Skin epidermis (tissue), 12 donors: Measurements from ENCODE around the gene CTBP1.
A peak's percentile ranks its signal among the peaks of the same experiment; 100 is the strongest.

ENCODE experiments used
- H3K27ac ChIP-seq, 21 experiments: fragments of 200-600 bp; sonication (generic) in 11 of 21; one replicate each; pipeline ENCODE4 v1.5.0; 2020; ENCODE audit warnings: mild to moderate bottlenecking in 3 of 21, inconsistent platforms in 2 of 21, moderate library complexity in 2 of 21
- H3K4me3 ChIP-seq, 7 experiments: fragments of 200-600 bp; sonication (generic) in 2 of 7; one replicate each; pipeline ENCODE4 v1.5.0; 2020; ENCODE audit warnings: inconsistent platforms in 2 of 7, mild to moderate bottlenecking in 2 of 7, moderate library complexity in 1 of 7

CTBP1 gene

GRCh38 chr4:1253831-1254230 is 4.9 kb upstream of the CTBP1 start:
- H3K27ac ChIP-seq: peak overlapping the region in 3 of 21 experiments; percentile 0 to 52 (median 33)
- no peak overlapping the region for H3K4me3 ChIP-seq

- Histone ChIP-seq H3K4me3 (no peak overlapping the region), H3K27ac (peak overlapping the region in 2 of 21 experiments; percentile 33 to 52)
These were observed 4.1 kb upstream of the CTBP1 start for GRCh38 chr4:1252928-1253492.

- H3K4me3 ChIP-seq: no peak overlapping the region
- H3K27ac ChIP-seq: no peak overlapping the region
These were observed 2.8 kb upstream of the CTBP1 start for GRCh38 chr4:1251773-1252066.

- Histone ChIP-seq H3K27ac (peak overlapping the region in 3 of 21 experiments; percentile 95 to 98 (median 97)), H3K4me3 (no peak overlapping the region)
These were observed 2.2 kb upstream of the CTBP1 start for GRCh38 chr4:1250921-1251772.

- Histone ChIP-seq H3K27ac (peak overlapping the region in 14 of 21 experiments; percentile 91 to 100 (median 98)), H3K4me3 (peak overlapping the region in 3 of 7 experiments; percentile 59 to 66 (median 63))
These were observed 1.5 kb upstream of the CTBP1 start for GRCh38 chr4:1250527-1250812.

- peak overlapping the region; percentile 91 to 100 (median 97) for H3K27ac ChIP-seq
- H3K4me3 ChIP-seq: peak overlapping the region; percentile 56 to 93 (median 63)
These were observed 999 bp upstream of the CTBP1 start for GRCh38 chr4:1249731-1250526.

GRCh38 chr4:1249148-1249730 is 309 bp upstream of the CTBP1 start:
- Histone ChIP-seq H3K4me3 (peak overlapping the region; percentile 56 to 93 (median 63)), H3K27ac (peak overlapping the region; percentile 91 to 100 (median 97))

- Histone ChIP-seq H3K27ac (peak overlapping the region; percentile 88 to 100 (median 96)), H3K4me3 (peak overlapping the region; percentile 78 to 93 (median 83))
These were observed 1.1 kb downstream of the CTBP1 start for GRCh38 chr4:1247864-1248244.

- peak overlapping the region; percentile 88 to 100 (median 96) for H3K27ac ChIP-seq
- peak overlapping the region; percentile 78 to 93 (median 83) for H3K4me3 ChIP-seq
These were observed 1.7 kb downstream of the CTBP1 start for GRCh38 chr4:1246901-1247863.

GRCh38 chr4:1246111-1246881 is 2.6 kb downstream of the CTBP1 start:
- Histone ChIP-seq H3K27ac (peak overlapping the region in 13 of 21 experiments; percentile 5 to 100 (median 96)), H3K4me3 (peak overlapping the region in 5 of 7 experiments; percentile 78 to 93 (median 83))

GRCh38 chr4:1245481-1246051 is 3.4 kb downstream of the CTBP1 start:
- Histone ChIP-seq H3K27ac (peak overlapping the region in 6 of 21 experiments; percentile 38 to 99 (median 95)), H3K4me3 (no peak overlapping the region)

GRCh38 chr4:1244978-1245471 is 3.9 kb downstream of the CTBP1 start:
- Histone ChIP-seq H3K27ac (peak overlapping the region in 2 of 21 experiments; percentile 14 to 99), H3K4me3 (no peak overlapping the region)

GRCh38 chr4:1244081-1244977 is 4.6 kb downstream of the CTBP1 start:
- peak overlapping the region in 5 of 21 experiments; percentile 2 to 40 (median 6) for H3K27ac ChIP-seq
- no peak overlapping the region for H3K4me3 ChIP-seq

- peak overlapping the region in 5 of 21 experiments; percentile 2 to 40 (median 6) for H3K27ac ChIP-seq
- no peak overlapping the region for H3K4me3 ChIP-seq
These were observed 5.4 kb downstream of the CTBP1 start for GRCh38 chr4:1243451-1244080.

GRCh38 chr4:1242506-1243450 is 6.2 kb downstream of the CTBP1 start:
- Histone ChIP-seq H3K27ac (peak overlapping the region in 3 of 21 experiments; percentile 0 to 28 (median 2)), H3K4me3 (no peak overlapping the region)
